DND-41 (cell line): ENCODE data around the gene C9orf85.

Source experiments
- ATAC-seq: fragments of 200-7000 bp; cut with Tn5 transposase; 3 replicates; pipeline ENCODE4 v1.9.1; 2021; ENCODE audit warnings: low read depth; ENCODE audit not compliant: insufficient read depth
- DNase-seq: peaks from one replicate; pipeline ENCODE4 v3.0.0-alpha.2; 2020
- H2AFZ ChIP-seq: 2 replicates; pipeline ENCODE4 v1.6.0; 2012; ENCODE audit warnings: low read depth, low read length
- H3K27ac ChIP-seq: 2 replicates; pipeline ENCODE4 v1.5.1; 2012; ENCODE audit warnings: low read length, inconsistent platforms
- H3K27me3 ChIP-seq: fragments of 200-600 bp; sonication (generic); 2 replicates; pipeline ENCODE4 v1.6.0; 2012; ENCODE audit warnings: low read length, mild to moderate bottlenecking, inconsistent platforms; ENCODE audit not compliant: insufficient read depth, poor library complexity
- H3K36me3 ChIP-seq: 2 replicates; pipeline ENCODE4 v1.5.1; 2012; ENCODE audit warnings: low read length, inconsistent platforms; ENCODE audit not compliant: insufficient read depth
- H3K4me1 ChIP-seq: 2 replicates; pipeline ENCODE4 v1.5.1; 2012; ENCODE audit warnings: mild to moderate bottlenecking, low read length; ENCODE audit not compliant: insufficient read depth
- H3K4me2 ChIP-seq: 2 replicates; pipeline ENCODE4 v1.6.0; 2012; ENCODE audit warnings: mild to moderate bottlenecking, moderate library complexity, low read length, inconsistent platforms; ENCODE audit not compliant: insufficient read depth
- H3K4me3 ChIP-seq, 2 experiments: fragments of 200-600 bp in 1 of 2; shearing (Covaris generic) in 1 of 2; 2 replicates each; pipeline ENCODE4 v1.5.1; 2012 to 2016; ENCODE audit warnings: inconsistent platforms in 2 of 2, low read length in 2 of 2, mild to moderate bottlenecking in 2 of 2, low read depth in 1 of 2, moderate library complexity in 1 of 2
- H3K79me2 ChIP-seq: 2 replicates; pipeline ENCODE4 v1.6.0; 2012; ENCODE audit warnings: low read length, inconsistent platforms; ENCODE audit not compliant: insufficient read depth
- H3K9ac ChIP-seq: 2 replicates; pipeline ENCODE4 v1.6.0; 2012; ENCODE audit warnings: low read depth, mild to moderate bottlenecking, inconsistent platforms, low read length, moderate library complexity
- H3K9me3 ChIP-seq: 2 replicates; pipeline ENCODE4 v1.5.1; 2012; ENCODE audit warnings: low read length, moderate library complexity, mild to moderate bottlenecking, inconsistent platforms; ENCODE audit not compliant: insufficient read depth, severe bottlenecking
- H4K20me1 ChIP-seq: 2 replicates; pipeline ENCODE4 v1.6.0; 2012; ENCODE audit warnings: low read length; ENCODE audit not compliant: insufficient read depth
- CTCF ChIP-seq: IDR thresholded peaks from 2 replicates; pipeline ENCODE4 v1.5.1; 2012; ENCODE audit warnings: borderline replicate concordance, low read length, moderate library complexity, mild to moderate bottlenecking; ENCODE audit not compliant: poor library complexity, severe bottlenecking; ENCODE audit errors: extremely low read depth
- EZH2 ChIP-seq: IDR thresholded peaks from 3 replicates; pipeline ENCODE4 v1.6.1; 2012; ENCODE audit warnings: borderline replicate concordance, low read depth, mild to moderate bottlenecking, moderate library complexity, low read length, inconsistent platforms; ENCODE audit not compliant: severe bottlenecking

The C9orf85 gene

GRCh38 chr9:71879644-71880174 is 31.7 kb upstream of the C9orf85 start:
- peaks cover 32% of the 10 kb centered on the region for H4K20me1 ChIP-seq
- no peak overlapping the region for H3K27ac ChIP-seq
- DNase-seq (no peak), ATAC-seq (no peak)
- no peak overlapping the region for H3K4me2 ChIP-seq
- H3K79me2 ChIP-seq, result peaks cover 99% of the 10 kb centered on the region
- H3K27me3 ChIP-seq, result no peaks in the 10 kb centered on the region
- H2AFZ ChIP-seq, result no peak overlapping the region
- no peak for TF ChIP-seq EZH2
- TF ChIP-seq CTCF, result no peak
- H3K4me1 ChIP-seq, result peaks cover 2% of the 10 kb centered on the region; the same call in 1 of the 2 replicates
- no peak overlapping the region for H3K4me3 ChIP-seq
- H3K9ac ChIP-seq, result no peak overlapping the region
- peaks cover 22% of the 10 kb centered on the region for H3K9me3 ChIP-seq
- H3K36me3 ChIP-seq, result peaks cover 33% of the 10 kb centered on the region

GRCh38 chr9:71884005-71884404 is 27.4 kb upstream of the C9orf85 start:
- Histone ChIP-seq H3K27ac (no peak overlapping the region), H4K20me1 (peaks cover 14% of the 10 kb centered on the region; the same call in 1 of the 2 replicates)

GRCh38 chr9:71885467-71885866 is 26.0 kb upstream of the C9orf85 start:
- no peak overlapping the region for H2AFZ ChIP-seq
- ATAC-seq (no peak), DNase-seq (no peak)
- H3K4me3 ChIP-seq, result no peak overlapping the region
- H3K36me3 ChIP-seq, result peaks cover 11% of the 10 kb centered on the region
- H3K9me3 ChIP-seq, result peaks cover 10% of the 10 kb centered on the region
- H3K9ac ChIP-seq, result no peak overlapping the region
- peaks cover 3% of the 10 kb centered on the region; the same call in 1 of the 2 replicates for H3K4me1 ChIP-seq
- peaks cover 100% of the 10 kb centered on the region for H3K79me2 ChIP-seq
- no peak overlapping the region for H3K4me2 ChIP-seq
- TF ChIP-seq CTCF, result no peak
- no peak for TF ChIP-seq EZH2
- no peaks in the 10 kb centered on the region for H3K27me3 ChIP-seq
- H3K27ac ChIP-seq, result no peak overlapping the region
- H4K20me1 ChIP-seq, result peaks cover 9% of the 10 kb centered on the region; the same call in 1 of the 2 replicates

More at GRCh38 chr9:71884005-71884404, 27.4 kb upstream of the C9orf85 start:
- no peak overlapping the region for H3K4me2 ChIP-seq
- H3K9me3 ChIP-seq, result peaks cover 18% of the 10 kb centered on the region
- ATAC-seq (no peak), DNase-seq (no peak)
- no peak for TF ChIP-seq EZH2
- no peak for TF ChIP-seq CTCF
- H3K4me3 ChIP-seq, result no peak overlapping the region
- H3K9ac ChIP-seq, result no peak overlapping the region
- peaks cover 100% of the 10 kb centered on the region for H3K79me2 ChIP-seq
- no peaks in the 10 kb centered on the region for H3K27me3 ChIP-seq
- no peak overlapping the region for H2AFZ ChIP-seq
- peaks cover 3% of the 10 kb centered on the region; the same call in 1 of the 2 replicates for H3K4me1 ChIP-seq
- H3K36me3 ChIP-seq, result peaks cover 19% of the 10 kb centered on the region
